ENCODE measurements around the gene ARHGAP27. TPM values are rescaled to one million over a fixed set of nuclear protein-coding genes. Genes with fewer than 3 reads are reported as not detected.
"Not testable (repeated sequence)": the region's sequence is repeated elsewhere in the genome, so short reads cannot be mapped to it uniquely, and the experiment has no call there.

ARHGAP27 gene
- total RNA-seq, 1 donor from 2014 or later: 66.5 TPM

GRCh38 chr17:45361976-45362375, 70.7 kb downstream of the ARHGAP27 start:
- DNase-seq: no peak

DNA sequence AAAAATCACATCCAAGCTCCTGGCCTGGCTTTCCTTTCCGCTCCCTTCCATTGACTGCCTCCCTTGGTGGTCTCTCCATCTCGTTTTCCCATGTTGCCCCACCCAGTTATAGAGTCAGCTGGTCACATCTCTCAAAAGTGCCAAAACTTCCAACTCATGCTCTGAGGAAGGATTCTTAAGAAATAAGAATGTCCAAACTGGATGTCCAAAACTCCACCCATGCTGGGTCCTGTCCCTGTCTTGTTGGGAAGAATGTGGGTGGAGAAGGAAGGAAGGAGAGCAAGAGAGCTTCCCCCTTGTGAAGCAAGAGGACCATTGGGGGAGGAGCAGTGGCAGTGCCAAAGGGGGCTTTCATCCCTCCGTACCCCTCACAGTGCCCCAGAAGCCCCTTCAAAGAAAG, 71.2 kb downstream of the ARHGAP27 start:
- no peak for DNase-seq

DNA sequence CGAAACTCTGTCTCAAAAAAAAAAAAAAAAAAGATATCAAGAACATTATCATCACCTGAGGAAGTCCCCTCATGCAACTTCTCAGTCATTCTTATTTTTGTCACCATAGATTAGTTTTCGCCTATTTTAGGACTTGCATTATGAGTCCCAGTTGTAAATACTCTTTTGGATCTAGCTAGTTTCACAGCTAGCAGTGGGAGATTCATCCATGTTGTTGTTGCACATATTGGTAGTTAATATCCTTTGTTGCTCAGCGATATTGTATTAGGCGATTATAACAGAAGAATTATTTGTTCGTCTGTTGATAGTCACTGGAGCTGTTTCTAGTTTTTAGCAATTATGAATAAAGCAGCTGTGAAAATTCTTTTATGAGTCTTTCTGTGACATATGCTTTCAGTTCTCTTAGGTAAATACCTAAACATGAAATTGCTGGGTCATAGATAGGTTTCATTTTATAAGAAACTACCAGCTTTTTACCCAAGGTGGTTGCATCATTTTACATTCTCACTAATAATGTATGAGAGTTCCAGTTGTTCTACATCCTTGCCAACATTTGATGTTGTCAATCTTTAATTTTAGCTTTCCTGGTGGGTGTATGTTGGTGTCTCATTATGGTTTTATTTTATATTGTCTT, 75.2 kb downstream of the ARHGAP27 start:
- no peak for DNase-seq

GRCh38 chr17:45355087-45355486, 77.6 kb downstream of the ARHGAP27 start:
- no peak for DNase-seq

- peak; percentile 39 for DNase-seq
These were observed 79.6 kb downstream of the ARHGAP27 start for GRCh38 chr17:45353043-45353442.

DNA sequence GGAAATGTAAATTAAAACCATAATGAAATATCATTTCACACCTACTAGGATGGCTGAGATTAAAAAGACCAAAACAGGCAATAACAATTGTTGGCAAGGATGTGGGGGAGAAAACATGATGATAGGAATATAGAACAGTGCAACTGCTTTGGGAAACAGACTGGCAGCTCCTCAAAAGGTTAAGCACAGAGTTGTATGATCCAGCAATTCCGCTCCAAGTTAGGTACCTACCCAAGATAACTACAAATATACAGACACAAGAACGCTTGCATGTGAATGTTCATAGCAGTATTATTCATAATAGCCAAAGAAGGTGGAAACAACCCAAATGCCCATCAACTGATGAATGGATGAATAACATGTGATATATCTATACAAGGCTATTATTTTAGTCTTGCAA, 80.8 kb downstream of the ARHGAP27 start:
- DNase-seq: no peak

GRCh38 chr17:45347444-45347843, 85.2 kb downstream of the ARHGAP27 start:
- DNase-seq: no peak

GRCh38 chr17:45346216-45347015, 86.3 kb downstream of the ARHGAP27 start:
- no peak for DNase-seq

- DNase-seq: no peak
These were observed 87.0 kb downstream of the ARHGAP27 start for GRCh38 chr17:45345554-45346215.

GRCh38 chr17:45345246-45345553, 87.5 kb downstream of the ARHGAP27 start:
- no peak for DNase-seq

DNA sequence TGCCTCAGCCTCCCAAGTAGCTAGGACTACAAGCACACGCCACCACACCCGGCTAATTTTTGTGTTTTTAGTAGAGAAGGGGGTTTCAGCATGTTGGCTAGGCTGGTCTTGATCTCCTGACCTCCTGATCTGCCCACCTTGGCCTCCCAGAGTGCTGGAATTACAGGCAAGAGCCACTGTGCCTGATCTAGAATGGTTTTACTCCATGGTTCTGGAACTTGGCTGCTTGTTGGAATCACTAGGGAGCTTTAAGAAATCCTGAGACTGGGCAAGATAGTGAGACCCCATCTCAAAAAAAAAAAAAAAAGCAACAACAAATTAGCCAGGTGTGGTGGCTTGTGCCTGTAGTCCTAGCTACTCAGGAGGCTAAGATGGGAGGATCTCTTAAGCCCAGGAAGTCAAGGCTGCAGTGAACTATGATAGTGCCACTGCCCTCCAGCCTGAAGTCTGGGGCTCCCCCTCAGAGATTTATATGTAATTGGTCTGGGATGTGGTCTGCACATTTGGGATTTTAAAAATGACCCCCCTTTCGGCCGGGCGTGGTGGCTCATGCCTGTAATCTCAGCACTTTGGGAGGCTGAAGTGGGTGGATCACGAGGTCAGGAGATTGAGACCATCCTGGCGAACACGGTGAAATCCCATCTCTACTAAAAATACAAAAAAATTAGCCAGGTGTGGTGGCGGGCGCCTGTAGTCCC, 88.6 kb downstream of the ARHGAP27 start:
- not testable (repeated sequence) for DNase-seq

Other genes with a start within 250 kb of the ARHGAP27 start
- gene FMNL1, start 211.0 kb downstream of the ARHGAP27 start, total RNA-seq: 1.0 and 4.0 TPM in 2 replicates
- gene SPATA32, start 170.8 kb downstream of the ARHGAP27 start, total RNA-seq: 0.05 TPM in 1 of 2 replicates, not detected in the other
- 3.2 and 4.1 TPM in 2 replicates for gene MAP3K14, start 115.8 kb downstream of the ARHGAP27 start, total RNA-seq
- gene PLEKHM1, start 57.9 kb upstream of the ARHGAP27 start, total RNA-seq: 27.4 and 28.5 TPM in 2 replicates